Lower leg skin (tissue), 3 donors: ENCODE measurements around the gene IL6R.

ENCODE experiments used
- POLR2A ChIP-seq, 2 donors: fragments of 450-650 bp; IDR thresholded peaks; one replicate each; pipeline ENCODE4 v1.6.1; 2016 to 2017; ENCODE audit warnings: antibody characterized with exemption in 2 of 2, mild to moderate bottlenecking in 1 of 2, moderate library complexity in 1 of 2
- TF ChIP-seq, protein P1 (sequence below), 3 donors: fragments of 450-650 bp; IDR thresholded peaks; one replicate each; pipeline ENCODE4 v1.5.1; 2016; ENCODE audit warnings: antibody characterized with exemption in 3 of 3, mild to moderate bottlenecking in 3 of 3, moderate library complexity in 2 of 3

DNA sequence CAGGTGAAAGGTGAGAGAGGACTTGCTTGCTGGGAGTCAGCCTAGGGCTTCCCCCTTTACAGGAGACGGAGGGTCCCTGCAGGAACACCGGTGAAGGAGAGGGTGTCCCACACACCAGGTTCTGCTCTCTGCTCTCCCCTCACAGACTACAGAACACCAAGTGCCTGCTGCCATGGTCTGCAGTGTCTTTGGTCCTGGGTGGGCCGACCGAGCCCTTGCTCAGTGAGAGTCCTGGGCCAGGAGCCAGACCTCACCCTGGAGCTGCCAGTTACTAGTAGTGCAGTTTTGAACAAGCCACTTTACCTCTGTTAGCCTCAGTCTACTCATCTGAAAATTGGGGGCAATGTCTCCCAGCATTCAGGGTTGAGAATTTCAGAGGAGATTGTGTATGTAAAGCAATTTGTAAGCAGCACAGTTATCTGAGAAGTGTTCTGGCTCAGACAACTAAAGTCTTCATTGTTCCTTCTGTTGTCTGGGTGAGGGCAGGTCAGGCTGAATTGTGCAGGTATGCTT lies 2.7 kb upstream of the IL6R start:
- TF ChIP-seq POLR2A (IDR thresholded peaks at IDR 0.05), result no peak
- TF ChIP-seq, protein P1, sequence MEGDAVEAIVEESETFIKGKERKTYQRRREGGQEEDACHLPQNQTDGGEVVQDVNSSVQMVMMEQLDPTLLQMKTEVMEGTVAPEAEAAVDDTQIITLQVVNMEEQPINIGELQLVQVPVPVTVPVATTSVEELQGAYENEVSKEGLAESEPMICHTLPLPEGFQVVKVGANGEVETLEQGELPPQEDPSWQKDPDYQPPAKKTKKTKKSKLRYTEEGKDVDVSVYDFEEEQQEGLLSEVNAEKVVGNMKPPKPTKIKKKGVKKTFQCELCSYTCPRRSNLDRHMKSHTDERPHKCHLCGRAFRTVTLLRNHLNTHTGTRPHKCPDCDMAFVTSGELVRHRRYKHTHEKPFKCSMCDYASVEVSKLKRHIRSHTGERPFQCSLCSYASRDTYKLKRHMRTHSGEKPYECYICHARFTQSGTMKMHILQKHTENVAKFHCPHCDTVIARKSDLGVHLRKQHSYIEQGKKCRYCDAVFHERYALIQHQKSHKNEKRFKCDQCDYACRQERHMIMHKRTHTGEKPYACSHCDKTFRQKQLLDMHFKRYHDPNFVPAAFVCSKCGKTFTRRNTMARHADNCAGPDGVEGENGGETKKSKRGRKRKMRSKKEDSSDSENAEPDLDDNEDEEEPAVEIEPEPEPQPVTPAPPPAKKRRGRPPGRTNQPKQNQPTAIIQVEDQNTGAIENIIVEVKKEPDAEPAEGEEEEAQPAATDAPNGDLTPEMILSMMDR (IDR thresholded peaks at IDR 0.05), result no peak
